ENCODE measurements around the gene NLGN1.

GRCh38 chr3:173552526-173552925, 155.0 kb downstream of the NLGN1 start:
- no peak for TF ChIP-seq EZH2 (IDR thresholded peaks at IDR 0.05)
- TF ChIP-seq, protein P1, sequence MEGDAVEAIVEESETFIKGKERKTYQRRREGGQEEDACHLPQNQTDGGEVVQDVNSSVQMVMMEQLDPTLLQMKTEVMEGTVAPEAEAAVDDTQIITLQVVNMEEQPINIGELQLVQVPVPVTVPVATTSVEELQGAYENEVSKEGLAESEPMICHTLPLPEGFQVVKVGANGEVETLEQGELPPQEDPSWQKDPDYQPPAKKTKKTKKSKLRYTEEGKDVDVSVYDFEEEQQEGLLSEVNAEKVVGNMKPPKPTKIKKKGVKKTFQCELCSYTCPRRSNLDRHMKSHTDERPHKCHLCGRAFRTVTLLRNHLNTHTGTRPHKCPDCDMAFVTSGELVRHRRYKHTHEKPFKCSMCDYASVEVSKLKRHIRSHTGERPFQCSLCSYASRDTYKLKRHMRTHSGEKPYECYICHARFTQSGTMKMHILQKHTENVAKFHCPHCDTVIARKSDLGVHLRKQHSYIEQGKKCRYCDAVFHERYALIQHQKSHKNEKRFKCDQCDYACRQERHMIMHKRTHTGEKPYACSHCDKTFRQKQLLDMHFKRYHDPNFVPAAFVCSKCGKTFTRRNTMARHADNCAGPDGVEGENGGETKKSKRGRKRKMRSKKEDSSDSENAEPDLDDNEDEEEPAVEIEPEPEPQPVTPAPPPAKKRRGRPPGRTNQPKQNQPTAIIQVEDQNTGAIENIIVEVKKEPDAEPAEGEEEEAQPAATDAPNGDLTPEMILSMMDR (IDR thresholded peaks at IDR 0.05): no peak
